GM21786 (cell line): Measurements from ENCODE around the gene MAB21L4.

ENCODE experiments used
- ATAC-seq: cut with Tn5 transposase; IDR thresholded peaks from one replicate; pipeline ENCODE4 v1.9.1; 2021; ENCODE audit not compliant: unreplicated experiment

MAB21L4 gene

DNA sequence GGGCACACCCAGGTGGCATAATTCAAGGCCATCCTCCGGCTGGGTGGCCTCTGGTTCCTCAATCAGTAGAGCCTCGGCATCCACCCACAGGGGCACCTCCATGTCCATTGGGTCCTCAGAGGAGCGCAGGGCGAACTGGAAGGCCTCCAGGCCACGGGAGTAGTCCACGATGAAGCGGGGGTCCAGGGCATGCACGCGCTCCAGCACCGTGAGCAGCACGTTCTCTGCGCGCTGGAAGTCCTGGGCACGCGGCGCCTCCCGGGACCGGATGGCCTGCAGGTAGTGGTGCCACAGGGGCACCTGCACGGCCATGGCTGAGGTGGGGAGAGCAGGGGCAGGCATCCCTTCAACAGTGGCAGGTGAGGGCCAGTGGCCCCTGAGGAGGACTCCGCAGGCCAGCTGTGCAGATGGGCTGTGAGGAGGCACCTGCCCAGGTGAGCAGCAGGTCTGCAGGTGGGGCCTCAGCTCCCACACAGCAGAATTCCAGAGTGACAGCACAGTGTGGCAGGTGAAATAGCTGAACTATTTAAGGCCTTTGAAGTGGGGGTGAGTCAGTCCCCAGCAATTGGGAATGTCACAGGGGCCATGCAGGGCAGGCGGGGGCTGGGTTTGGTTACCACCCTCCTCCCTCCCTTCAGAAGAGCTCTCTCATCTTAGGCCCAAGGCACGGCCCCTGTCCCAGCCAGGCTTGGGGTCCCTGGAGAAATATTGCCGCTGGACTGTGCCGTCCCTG is at the start of gene MAB21L4:
TSS of gene MAB21L4 (minus strand) at position 501 of the 733 bp plus-strand sequence. CDS start at position 342, 159 bp downstream.
- ATAC-seq: no peak

DNA sequence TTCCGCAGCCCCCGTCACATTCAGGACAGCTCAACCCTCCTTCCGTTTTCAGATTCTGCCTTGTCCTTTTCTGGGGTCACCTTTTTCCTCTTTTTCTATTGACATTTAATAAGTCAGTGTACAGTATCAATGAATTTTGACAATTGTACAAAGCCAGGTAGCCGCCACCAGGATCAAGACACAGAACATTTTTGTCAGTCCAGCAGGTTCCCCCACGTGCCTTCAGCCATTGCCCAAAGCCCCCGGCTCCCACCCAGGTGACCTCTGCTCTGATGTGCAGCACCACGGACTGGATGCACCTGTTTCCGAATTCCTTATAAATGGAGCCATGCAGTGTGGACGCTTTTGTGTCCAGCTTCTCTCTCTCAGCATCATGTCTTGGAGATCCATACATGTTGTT is 40.1 kb upstream of the MAB21L4 start:
- ATAC-seq: no peak

DNA sequence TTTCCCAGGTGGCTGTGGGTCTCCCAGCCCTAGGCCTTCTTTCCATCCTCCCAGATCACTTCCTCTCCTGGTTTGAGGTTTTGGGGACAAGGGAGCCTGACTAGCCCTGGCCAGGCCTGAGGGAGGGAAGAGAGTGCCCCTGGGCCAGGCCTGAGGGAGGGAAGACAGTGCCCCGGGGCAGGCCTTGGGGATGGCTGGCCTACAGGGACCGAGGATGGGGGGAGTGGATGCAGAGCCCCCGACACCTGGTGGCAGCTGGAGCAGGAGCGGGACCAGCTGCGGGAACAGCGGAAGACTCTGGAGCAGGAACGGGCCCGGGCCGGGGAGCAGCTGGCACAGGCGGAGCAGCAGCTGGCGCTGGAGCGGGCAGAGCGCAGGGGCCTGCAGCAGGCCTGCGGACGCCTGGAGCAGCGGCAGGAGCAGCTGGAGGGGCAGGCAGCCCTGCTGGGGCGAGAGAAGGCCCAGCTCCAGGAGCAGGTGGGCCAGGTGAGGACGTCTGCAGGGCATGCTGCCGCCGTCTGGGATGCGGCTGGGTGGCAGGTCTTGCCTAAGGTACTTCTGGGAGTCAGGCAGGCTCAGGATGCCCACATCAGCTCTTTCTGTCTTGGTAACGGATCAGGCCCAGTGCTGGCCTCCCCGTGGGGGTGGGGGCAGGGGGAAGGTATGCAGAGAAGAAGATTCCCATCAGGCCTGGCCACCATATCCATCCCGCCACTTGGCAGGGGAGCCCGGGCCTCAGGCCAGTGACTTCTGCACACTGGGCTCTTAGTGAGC is 39.3 kb upstream of the MAB21L4 start:
- no peak for ATAC-seq

DNA sequence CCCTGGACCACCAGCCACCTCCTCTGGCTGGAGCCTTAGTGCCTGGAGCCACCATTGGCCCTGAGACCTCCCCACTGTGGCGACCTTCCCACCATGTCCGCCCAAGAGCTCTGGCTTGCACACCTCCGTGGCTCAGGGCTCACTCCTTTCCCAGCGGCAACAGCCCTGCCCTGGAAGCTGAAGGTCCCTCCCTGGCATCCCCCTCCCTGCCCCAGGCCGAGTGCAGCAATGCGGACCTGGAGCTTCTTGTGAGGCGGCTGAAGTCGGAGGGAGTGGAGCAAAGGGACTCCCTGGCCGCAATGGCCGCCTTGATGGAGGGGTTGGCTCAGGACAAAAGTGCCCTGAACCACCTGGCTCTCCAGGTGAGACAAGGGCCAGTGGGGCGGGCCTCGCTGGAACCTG is 38.7 kb upstream of the MAB21L4 start:
- ATAC-seq: no peak

DNA sequence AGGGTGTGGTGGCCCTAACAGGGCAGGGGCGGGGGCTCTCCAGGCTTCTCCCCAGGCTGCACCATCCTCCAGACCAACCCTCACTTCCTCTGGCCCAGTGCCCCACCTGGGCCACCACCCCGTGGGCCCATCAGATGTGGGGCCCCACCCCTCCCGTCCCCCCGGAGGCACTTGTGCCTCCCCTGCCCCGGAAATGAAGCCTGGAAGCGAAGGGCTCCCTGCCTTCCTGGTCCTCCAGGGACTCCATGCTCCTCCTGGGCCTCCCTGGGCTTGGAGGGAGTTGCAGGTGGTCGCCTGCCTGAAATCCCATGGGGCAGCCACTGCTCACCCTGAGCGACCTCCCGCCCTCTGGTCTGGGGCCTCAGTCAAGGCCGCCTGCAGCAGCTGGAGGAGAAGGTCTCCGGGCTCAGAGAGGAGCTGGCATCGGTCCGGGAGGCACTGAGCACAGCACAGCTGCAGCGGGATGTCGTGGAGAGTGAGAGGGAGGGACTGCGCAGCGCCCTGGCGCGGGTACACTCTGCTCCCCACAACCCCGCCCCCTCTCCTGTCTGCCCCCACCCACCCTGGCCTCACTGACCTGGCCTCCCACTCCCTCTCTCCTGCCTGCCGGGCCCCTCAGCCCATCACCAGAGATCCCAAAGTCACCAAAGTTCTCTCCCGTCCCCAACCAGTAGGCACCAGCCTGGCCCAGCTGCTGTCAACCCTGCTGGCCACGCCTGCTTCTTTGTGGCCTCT is 38.2 kb upstream of the MAB21L4 start:
- ATAC-seq: no peak

DNA sequence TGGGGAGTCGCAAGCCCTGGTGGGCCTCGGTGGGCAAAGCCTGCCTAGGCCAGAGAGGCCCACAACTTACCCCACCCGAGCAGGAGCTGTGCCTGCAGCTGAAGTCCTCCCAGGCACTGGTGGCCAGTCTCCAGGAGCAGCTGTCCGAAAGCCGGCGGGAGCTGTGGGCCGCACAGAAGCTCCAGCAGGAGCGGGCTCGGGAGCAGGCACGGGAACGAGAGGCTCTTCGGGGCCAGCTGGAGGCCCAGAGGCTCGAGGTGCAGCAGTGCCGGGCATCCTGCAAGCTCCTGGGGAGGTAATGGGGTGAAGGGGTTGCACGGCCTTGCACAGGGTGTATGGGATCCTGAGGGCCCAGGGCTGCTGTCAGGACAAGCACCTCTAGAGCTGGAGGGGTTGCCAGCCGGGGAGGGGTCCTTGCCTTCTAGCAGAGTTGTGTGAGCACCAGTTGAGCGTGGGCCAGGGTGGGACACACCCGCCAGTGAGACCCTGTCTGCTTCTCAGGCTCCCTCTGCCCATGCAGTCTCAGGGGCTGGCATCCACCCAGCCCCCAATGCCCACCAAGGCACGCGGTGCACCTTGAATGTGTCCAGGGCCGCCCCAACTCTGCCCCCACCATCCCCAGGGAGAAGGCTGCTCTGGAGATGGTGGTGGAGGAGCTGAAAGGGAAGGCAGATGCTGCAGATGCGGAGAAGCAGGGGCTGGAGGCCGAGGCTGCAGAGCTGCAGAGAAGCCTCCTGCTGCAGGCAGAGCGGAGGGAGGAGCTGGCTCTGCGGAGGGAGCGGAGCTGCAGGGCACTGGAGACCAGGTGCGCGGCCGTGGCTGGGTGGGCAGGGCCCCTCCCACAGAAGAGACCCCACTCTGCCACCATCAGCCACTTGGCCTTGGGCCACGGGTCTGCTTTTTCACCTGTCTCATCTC is 37.4 kb upstream of the MAB21L4 start:
- no peak for ATAC-seq

DNA sequence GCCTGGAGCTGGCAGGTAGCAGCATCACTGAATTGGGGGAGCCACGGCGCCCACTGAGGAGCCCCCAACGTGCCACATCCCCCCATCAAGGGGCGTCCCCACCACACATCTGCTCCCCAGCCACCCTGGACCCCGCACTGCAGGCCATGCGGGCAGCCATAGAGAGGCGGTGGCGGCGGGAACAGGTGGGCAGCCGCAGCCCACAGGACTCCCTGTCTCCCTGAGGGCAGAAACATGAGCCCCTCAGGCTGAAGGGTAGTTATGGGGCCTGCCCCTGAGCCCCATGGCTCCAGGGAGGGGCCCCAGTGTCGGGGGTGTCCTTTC is 36.7 kb upstream of the MAB21L4 start:
- ATAC-seq: no peak

DNA sequence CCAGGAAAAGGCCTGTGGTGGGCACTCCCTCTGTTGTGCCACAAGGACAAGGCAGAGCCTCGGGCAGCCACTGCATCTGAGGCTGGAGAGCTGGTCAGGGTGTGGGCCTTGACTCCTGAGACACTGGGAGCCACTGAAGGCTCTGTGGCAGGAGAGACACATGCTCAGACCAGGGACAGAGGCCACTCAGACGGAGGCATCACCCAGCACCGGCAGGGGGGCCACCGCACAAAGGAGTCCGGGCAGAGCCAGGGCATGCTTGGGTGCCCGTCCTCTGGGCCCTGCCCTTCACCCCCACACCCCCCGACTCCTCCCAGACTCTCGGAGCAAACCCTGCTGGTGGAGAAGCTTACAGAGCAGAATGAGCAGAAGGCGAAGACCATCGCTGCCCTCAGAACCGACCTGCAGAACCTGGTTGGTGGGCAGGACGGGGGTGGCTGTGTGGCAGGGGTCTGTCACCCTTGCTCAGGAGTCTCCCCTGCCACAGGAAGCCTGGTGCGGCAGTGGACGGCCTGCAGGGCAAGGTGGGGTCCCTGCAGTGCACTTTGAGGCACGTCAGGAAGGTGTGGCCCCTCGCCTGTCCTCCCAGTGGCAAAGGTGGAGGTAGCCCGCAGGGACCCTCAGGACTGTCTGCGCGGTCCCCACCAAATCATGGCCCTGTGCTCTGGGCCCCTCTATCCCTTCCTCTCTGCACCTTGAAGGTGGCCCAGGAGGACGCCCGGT is 36.2 kb upstream of the MAB21L4 start:
- no peak for ATAC-seq

DNA sequence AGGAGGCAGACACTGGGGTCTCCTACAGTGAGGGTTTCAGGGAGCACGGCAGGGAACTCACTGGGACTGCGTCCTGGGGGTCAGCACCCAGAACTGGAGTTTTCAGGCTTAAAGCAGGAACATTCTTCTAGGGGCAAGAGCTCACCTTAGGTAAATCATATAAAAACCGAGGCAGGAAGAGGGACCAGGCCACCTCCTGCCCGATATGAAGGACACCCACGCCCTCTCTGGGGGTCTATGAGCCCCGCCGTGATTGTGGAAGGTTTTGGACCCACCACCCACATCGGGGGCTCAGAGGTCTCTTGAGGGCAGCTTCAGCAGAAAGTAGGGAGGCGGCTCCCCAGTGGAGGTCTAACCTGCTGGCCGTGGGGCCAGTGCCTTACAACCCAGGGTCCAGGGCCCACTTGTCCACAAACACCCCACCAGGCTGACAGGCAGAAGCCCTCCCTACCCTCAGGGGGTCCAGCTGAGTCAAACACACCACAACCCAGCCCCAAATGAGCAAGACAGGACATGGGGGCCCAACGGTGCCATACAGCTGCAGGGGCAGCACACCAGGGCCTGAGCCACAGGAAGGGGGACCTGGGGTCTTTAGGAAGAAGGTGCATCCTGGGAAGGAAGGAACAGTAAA is 35.5 kb upstream of the MAB21L4 start:
- no peak for ATAC-seq

DNA sequence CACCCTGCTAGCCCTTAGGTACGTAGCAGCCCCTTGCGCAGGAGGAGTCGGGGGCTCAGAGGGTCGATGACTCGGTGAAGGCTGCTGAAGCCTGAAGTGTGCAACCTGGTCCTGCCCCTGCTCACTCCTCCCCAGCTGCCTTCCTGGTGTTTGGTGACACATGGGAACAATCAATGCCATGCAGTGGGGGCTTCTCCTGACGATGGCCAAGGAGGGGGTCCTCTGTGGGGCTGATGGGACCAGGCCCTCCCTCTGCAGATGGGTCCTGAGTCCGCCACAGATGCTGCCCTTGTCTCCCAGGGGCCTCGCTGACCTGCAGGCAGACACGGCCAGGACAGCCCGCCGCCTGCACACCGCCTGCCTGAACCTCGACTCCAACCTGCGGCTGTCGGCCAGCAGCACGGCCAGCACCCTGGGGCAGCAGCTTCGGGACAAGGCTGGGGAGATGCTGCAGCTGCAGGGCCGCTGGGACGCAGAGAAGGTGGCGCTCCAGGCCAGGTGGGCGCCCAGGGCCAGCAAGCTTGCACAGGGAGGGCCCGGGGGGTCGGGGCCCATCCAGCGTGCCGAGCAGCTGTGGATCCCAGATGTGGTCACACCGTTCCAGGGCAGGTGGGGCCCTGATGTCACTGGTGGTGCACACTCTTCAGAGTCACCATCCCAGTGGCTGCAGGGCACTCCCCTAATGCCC is 34.8 kb upstream of the MAB21L4 start:
- ATAC-seq: no peak

DNA sequence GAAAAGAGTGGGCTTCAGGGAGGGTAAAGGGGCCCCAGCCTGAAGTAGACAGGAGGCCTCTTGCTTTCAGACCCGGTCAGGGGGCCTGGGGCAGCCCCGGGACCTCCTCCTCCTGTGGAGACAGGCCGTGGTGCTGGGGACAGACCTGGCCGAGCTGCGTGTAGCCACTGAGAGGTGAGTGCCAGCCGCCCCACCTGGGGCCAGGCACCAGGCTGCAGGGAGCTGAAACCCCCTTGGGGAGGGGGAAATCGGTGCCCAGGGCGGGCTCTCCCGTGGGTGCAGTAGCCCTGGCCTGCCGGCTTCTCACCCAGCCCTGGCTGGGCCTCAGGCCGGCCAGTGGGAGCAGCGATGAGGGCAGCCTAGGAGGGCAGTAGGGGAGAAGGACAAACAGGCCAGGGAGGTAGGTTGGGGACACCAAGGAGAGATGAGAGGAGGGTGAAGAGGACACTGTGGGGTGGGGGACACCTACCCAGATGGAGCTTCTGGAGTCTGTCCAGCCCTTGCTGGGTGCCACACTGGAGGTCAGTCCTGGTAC is 34.2 kb upstream of the MAB21L4 start:
- ATAC-seq: no peak

DNA sequence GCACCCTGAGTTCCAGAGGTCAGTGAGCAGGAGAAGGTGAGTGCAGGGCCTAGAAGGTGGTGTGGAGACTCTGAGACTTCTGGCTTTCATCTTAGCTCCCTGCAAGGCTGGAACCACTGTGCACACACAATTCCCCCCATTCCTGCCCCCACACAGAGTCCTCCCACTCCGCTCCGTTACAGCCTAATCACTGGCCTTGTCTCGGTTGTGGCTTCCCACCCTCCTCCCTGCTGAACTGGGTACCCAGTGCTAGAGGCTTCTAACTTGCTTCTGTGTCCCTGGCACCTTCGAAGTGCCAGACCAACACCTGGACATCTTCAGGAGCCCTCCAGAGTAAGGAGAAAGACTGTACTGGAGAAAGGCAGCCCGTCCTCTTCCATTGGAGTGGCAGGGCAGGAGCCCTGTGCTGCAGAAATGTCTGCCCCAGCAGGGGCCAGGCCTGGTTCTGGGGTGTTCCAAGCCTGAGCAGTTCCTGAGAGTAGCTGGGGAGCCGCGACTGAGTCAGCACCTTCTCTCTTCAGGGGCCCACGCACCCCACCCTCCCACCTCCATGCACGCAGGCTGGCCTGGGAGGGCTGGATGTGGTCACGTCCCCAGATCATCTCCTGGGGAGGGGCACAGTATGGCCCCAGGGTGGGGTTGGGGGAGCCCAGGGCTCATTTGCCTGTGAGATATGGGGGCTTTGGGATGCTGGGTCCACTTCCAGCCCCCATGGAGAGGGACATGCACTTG is 33.6 kb upstream of the MAB21L4 start:
- ATAC-seq: no peak

DNA sequence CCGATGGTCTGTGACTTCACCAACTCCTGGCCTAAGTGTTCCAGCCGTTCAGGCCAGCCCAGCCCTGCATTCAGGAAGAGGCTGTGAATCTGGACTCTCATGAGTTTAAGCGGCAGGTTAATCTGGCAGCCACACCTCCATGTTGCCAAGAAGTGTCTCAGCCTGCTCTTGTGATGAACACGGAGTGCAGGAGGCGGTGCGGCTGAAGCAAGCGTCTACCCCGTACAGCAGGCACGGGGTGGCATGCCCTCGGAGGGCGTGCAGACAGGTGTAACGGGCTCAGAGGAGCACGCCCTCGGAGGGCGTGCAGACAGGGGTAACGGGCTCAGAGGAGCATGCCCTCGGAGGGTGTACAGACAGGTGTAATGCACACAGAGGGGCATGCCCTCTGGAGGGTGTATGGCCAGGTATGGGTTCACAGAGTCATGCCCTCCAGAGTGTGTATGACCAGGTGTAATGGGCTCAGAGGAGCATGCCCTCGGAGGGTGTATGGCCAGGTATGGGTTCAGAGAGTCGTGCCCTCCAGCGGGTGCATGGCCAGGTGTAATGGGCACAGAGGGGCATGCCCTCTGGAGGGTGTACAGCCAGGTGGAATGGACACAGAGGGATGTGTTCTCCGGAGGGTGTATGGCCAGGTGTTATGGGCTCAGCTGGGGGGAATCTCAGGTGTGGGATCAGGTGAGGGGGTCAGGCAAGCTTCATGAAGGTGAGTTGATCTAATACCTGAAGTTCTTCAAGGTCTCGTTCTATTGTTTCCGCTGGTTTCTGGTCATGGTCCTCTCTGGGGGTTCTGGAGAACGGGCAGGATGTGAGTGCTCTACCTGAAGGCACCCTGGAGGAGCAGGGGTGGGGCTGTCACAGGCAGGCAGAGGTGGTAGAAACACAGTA is 32.8 kb upstream of the MAB21L4 start:
- ATAC-seq: no peak

DNA sequence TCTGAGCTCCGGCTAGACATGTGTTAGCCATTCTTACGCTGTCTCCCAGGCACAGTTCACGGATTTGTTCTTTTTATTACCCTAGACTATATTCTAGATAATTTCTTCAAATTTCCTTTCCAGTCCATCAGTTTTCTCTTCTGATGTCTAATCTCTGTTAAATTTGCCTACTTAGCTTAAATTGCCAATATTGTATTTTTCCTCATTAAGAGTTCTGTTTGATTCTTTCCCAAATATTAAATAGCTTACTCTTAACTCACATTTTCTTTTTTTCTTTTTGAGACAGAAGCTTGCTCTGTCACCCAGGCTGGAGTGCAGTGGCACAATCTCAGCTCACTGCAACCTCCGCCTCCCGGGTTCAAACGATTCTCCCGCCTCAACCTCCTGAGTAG is 31.4 kb upstream of the MAB21L4 start:
- no peak for ATAC-seq

DNA sequence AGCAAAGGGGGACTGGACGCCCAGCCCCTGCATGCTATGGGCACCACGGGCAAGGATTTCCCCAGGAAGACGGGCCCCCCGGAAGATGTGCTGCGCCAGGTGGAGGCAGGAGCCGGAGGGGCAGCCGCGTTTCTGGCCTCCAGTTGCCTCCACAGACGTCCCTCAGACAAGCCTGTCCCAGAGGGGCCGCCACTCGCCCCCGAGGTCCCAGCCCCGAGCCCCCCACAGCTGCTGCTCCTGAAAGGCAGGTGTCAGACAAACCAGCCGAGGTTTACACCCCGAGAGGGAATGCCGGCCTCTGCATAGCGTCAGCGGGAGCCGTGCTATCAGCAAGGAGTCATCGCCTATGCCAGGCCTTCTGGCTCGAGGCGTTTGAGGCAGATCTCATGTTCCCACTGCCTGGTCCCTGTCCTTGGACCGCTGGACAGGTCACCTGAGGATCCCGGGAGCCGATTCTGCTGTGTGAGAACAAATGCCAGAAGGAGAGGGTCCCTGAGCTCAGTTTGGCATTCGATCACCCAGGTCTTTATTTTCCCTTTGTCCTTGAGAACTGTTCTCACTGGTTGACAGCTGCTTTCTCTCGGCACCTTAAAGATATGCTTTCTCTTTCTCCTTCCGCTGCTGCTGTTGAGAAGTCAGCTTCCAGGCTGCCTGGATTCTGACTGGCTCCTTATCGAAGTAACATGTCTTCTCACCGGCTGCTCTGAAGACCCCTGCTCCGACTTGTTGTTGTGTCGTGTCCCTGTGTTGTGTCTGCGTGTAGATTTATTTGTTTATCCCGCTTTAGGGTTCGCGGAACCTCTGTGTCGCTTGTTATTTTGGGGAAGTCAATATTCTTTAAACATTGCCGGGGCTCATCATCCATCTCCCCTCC is 30.8 kb upstream of the MAB21L4 start:
- ATAC-seq: no peak
